ENCODE data around the gene TRDMT1.

TRDMT1 gene

DNA sequence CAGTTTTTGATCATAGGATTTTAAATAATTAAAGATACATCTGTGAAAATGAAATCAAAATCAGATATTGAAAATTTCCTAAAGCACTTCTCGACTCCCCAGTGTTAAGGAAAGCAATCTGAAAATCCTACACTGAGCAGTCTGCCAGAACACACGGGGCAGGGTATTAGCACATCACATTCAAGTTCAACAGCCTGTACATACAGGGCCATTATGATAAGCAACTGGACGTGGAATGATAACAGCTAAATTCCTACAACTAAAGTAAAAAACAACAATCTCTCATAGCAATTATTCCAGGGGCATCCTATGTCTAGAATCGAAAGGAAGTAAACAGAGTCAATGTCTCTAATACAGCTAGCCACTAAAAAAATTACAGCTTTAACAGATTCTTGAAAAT, 31.7 kb downstream of the TRDMT1 start:
- no peak for DNase-seq

DNA sequence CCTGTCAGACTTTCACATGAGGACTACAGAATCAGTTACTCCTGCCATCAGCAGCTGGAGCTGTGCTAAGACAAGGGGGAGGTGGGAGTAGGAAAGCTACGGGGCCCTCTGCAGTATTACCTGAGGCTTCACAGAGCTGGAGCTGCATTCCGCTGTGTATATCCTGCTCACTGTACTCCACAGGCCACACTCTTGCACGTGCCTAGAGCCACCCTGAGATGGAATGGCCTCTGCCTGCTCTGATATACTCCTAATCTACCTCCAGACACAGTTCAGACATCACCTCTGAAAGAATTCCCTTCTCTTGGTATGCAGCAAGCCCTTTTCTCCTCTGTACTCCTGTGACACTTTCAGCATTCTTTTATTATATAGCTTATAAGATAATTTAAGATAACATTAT, 34.8 kb downstream of the TRDMT1 start:
- no peak for DNase-seq

DNA sequence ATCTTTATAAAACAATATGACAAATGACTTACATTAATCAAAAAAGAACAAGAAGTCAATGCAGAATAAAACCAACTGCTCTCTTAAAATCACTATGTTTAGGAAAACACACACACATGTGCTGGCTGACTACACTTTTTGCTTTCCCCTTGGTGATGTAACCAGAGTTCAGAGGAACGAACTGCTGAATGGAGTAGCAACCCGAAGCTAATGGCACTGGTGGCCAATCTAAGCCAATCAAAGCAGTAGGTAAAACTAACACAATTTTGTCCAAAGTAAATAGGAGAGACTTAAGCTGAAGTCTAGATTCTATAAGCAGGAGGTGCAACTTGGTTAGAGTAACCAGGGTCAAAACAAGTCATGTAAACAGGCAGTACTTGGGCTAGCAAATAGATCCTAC, 38.6 kb downstream of the TRDMT1 start:
- DNase-seq, result no peak

DNA sequence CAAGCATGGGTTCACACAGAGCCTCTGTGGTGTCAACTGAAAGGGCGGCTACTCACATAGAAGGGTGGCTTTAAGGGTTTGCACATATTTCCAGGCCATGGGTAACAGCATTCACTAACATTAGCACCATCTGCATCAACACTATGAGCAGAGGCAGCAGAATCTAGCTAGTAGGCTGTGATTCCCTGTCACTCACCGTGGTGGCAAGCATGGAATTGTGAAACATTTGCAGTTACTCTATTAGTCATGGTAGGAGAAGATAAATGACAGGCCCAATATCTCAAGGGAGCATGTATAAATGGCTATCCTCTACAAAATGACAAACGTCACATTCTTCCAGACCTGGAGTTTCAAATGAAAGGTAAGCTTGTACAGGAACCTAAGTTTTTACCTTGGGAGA, 39.7 kb downstream of the TRDMT1 start:
- DNase-seq, result no peak

DNA sequence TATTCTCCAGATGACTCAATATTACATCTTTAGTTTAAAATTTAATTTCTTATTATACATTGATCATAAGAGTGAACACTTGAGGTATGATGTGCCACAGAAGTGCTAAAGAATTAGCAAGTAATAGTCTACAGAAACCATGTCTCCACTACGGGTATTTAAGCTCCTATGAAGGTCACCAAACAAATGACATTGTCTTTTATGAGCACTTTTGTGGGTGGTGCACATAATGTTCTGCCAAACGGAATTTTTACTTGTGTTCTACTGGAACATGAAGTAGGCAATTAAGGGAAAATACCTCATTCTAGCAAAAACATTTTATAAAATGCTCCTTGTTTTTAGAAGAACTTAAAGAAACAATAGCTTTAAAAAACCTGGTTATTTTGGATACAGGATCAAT, 44.4 kb downstream of the TRDMT1 start:
- DNase-seq, result no peak

DNA sequence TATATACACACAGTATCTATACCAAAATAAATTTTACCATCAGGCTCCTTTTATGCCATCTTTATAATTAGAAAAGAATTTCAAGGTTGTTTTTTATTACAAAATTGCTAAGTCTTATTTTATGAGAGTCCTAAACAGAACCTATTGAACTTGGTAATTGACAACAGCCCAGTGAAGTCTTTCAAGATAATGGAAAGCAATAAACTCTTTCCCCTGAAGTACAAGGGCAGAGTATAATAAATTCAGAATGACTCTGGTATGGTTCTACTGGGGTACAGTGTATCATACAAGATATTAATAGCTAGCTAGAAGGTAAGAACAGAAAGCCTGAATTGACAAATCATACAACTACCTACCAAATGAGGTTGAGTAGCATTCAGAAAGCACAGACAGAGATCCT, 45.6 kb downstream of the TRDMT1 start:
- DNase-seq, result no peak

DNA sequence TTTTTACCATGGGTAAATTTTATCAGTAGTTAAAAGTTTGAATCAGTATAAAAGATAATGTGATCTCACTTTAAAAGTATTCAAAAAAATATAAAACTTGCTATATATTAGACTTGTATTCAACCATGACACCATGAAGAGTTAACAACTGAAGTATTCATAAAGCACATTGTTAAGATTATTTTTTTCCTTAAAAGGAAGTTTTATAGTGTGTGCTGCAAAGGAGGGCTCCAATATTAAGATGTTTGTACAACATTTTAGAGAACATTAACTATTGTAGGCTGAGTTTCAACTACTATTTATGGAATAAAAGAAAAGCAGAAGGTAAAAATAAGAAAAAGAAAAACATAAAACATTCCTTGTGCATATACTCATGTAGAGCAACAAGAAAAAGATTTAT, 47.4 kb downstream of the TRDMT1 start:
- DNase-seq, result no peak

DNA sequence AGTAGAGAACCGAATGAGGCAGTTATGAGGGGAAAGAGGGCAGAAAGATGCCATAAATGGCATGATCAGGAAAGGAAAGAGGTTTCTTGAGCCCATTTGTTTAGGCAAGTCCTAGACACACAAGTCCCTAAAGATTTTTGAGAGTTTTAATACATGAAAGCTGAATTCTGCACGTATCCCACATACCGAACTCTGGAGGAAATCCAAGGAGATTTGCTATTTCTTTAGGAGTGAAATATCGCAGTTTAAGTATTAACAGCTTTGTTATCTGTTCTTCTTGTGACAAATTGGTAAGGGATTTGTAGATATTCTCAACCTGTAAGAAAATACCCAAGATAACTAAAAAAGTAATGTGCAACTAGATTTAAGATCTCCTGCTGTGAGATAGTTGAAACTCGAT, 48.2 kb downstream of the TRDMT1 start:
- DNase-seq, result no peak

DNA sequence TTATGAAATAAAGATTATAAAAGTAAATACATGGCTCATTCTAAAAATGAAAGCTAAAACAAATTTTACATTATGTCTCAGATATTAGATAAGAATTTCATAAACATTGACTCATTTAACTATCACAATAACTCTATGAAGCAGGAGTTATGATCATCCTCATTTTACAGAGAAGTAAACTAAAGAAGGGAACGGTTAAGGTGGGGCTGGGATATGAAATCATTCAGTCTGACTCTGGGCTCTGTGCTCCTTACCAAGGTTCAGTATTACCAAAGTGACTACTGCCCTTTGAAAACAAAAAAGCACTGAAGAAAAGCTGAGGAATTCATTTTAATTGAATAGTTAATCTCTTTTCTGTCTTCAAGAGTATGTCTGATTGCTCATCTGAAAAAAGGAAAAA, 49.8 kb downstream of the TRDMT1 start:
- no peak for DNase-seq

DNA sequence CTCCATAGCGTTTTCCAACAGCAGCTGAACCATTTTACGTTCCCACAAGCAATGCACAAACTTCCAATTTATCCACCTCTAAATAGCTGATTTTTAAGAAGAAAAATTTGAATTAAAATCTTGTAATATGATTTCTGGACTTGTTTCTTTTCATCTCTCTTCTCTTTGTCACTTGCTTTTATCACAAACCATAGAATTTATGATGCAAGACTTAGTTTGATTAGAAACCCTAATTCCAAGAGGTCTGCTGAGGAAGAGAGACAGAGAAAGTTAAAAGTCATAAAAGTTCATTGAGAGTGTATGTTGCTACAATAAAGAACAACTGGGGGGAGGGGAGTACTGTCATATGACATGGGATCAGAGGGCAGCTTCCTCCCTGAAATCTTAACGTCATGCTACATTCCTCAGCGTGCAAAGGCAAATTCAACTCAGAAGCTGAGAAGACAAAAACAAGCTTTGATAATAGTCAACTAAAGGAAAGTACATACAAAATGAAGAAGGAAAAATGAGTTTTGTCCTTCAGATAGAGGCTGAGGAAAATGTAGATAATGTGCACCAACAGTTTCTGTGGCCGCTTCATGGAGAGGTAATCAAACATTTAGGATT, 53.5 kb downstream of the TRDMT1 start:
- DNase-seq, result no peak

DNA sequence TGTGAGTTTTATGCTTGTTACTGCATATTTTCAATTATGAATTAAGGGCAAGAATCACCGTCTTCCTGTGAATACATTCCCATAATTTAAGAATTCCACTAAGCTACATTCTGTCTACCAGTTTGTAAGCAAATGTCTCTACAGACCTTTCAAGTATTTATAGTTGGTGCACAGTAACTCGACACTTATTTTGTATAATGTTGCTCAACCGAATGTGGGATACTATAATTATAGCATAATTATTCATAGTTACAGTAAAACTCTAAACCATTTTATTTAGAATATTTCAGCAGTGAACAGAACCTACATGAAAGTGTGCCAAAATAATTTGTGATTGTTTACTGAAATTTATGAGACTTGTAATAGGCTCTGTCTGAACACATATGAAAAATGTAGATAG, 54.6 kb downstream of the TRDMT1 start:
- DNase-seq, result no peak

DNA sequence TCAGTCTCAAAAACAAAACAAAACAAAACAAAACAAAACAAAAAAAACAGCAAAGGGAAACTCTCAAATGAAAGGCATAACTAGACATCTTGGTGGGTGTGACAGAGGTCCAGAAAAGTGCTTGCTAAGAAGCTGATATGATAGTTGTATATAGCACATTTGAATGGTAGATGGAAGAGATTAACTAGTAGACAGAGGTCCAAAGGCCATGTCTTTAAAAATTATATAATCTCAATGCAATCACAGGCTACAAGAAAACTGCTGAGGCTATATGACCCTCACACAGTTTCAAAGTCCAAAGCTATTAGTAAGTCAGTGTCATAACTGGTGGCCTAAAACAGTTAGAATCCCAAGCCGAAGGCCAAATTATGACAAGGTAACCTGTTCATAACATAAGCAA, 56.2 kb downstream of the TRDMT1 start:
- DNase-seq, result no peak

DNA sequence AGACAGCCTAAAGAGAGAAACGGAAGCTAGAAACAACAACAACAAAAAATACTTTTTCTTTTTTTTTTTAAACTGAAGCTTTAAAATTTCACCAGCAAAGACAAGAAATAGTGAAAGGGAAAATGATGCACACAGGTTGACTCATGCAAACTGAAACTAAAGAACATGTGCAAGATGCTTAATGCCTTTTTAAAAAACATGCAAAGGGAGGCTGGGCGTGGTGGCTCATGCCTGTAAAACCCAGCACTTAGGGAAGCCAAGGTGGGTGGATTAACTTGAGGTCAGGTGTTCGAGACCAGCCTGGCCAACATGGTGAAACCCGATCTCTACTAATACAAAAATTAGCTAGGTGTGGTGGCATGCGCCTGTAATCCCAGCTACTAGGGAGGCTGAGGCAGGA, 56.7 kb downstream of the TRDMT1 start:
- no peak for DNase-seq

DNA sequence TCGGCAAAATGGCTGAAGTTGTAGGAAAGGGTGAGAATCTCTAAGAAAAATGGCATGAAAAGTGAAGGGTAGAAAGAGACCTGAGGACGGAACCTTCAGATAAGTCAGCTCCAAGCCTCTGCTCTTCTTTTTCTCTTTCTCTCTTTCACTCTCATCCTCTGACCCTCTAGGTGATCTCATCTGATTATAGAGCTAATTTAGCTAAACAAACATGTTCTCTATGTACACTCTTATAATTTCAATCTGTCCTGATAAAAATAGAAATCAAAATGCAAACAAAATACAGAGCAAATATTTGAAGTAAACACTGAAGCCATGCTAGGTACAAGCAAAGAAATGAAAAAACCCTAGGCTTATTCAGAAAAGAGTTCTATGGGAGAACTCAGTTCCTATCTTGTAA, 57.4 kb downstream of the TRDMT1 start:
- DNase-seq, result no peak

DNA sequence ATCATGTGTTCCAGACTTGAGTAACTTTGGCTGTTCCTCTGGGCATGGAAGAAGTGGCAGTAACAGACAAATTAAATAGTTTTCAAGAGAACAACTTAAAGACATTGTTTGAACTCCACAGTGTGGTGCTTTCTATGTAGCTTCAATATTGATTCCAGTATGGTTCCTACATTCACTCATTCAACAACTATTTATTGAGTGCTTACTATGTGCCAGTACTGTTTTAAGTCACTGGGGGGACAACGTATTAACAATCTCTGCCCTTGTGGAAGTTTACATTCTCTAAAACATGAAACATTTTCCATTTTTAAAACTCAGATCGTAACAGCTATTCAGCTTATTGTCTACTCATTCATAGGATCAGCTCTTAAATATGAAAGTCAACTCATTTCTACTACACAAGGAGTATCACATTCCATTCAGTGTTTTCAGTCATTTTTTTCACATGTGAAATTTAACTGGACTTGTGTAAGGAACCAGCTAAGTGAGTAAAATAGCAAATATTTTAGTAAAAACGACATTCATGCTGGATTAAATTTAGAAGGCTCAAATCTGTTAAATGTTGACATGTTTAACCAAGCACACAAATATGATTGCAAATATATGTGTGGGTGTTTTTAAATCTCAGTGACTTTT, 58.3 kb downstream of the TRDMT1 start:
- DNase-seq, result no peak

DNA sequence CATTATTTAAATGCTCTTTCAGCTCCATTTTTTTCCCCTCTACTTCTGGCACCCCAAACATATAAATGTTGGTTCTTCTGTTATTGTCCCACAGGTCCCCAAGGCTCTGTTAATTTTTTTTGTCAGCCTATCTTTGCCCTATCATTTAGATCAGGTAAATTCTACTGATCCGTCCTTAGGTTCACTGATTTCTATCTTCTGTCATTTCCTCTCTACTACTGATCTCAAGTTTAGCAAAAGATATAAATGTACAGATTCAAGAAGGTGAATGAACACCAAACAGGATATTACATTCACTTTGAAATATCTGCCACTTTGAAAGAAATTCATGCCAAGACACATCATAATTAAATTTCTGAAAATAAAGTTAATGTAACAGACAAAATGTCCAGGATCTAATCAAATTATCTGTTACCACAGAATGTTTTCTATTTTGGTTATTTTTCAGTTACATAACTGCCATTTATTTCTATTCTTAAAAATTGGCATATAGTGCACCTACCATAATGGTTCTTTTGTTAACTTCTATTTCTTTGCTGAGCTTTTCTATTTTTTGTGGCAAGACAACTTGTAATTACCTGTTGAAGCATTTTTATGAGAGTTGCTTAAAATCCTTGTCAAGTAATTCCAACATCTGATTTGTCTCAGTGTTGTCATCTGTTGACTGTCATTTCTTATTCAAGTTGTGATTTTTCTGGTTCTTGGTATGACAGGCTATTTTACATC, 59.8 kb downstream of the TRDMT1 start:
- DNase-seq, result no peak

DNA sequence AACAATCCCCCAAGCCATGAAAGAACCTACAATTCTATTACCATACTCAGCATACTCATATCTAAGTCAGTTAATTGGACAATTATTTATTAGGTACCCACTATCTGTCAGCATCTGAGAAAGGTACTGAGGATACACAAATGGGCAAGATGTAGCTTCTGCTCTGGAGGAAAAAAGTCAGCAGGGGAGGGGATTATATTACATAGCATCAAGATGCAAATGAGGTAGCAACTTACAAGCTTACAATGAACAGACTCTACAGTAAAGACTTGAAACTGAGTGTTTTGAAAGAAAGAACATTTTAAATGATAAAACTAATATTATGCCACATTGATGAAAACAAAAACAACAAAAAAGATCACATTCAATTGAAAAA, 61.1 kb downstream of the TRDMT1 start:
- DNase-seq, result no peak

DNA sequence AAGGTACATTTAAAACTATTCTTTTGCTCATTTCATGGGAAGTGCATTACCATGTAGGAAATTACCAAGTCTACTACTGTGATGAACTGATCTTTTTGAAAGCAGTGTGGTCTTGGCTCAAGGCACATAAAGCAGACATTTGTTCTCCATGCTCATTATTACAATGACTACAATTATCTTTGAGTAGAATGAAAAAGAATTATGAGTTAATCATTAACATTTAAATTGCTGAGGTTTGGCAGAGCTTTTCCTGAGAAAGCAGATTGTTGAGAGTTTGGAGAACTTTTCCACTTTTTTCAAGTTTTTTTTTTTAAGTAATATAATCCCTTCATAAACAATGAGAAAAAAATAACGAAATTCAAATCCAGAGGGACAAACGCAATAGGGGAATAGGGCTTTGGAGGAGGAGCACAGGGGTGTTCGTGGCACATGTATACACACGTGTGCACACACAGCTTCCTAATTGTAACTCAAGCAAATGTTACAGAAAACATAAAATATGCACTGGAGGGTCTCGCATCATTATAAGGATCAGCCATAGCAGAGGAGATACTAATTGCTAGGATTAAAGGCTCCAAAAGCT, 62.9 kb downstream of the TRDMT1 start:
- DNase-seq, result no peak

DNA sequence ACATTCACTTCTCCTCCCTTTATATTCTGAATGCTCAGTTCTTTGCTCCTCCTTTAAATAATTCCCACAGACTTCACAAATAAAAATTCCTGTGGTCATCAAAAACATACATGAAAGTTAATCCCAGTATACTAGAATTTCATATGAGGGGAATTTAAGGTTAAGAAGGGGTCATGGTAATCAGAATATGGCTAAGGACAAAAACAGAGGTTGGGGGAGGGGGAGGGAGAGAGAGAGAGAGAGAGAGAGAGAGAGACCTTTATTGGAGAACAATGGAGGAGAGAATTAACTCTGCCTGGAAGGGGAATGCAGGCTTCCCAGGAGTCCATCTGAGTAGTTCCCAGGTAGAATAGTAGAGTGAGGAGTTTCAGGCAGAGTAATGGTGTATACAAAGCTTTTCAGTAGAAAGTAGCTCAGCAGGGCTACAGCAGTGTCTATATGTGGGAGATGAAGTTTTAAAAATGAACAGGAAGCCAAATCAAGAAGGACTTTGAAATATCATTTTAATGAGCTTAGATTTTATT, 66.7 kb downstream of the TRDMT1 start:
- DNase-seq, result no peak

DNA sequence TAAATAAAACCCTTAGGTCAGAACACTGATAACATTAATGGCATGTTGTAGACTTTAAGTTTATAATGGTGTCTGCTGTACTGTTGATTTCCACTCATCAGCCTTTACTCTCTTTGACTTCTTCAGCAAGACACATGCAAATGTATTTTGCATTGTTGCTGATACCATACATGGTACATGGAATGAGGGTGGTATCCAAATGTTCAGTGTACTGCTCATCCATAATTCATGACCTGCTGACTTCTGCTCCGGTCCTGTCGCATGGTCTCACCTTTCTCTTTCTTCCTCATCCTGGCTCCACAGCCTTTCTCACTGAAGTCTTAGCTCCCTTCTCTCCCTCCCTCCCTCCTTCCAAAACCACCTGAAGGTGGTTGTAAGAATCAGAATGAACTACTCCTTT, 67.2 kb downstream of the TRDMT1 start:
- no peak for DNase-seq

DNA sequence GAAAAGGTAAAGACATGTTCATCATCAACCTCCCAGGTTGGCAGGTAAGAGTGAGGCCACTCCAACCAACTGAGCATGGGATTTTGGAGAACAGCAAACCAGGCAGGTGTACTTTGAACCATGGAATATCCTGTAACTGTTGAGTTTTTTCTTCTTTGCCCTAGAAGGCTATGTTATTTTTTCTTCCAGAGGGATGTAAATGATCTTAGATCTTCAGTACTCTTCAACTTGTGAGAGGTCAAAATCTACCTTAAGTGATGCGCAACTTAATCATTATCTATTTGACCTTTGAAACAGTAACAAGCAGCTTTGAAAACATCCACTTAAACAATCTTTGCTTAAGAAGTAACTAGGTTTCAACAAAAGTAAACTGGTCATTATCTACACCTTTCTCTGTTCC, 71.7 kb downstream of the TRDMT1 start, which contains the start of gene CUBN:
Gene CUBN (minus strand): TSS at position 71 of the 400 bp plus-strand sequence. CDS start 46 bp downstream, at position 25.
- DNase-seq, result no peak

DNA sequence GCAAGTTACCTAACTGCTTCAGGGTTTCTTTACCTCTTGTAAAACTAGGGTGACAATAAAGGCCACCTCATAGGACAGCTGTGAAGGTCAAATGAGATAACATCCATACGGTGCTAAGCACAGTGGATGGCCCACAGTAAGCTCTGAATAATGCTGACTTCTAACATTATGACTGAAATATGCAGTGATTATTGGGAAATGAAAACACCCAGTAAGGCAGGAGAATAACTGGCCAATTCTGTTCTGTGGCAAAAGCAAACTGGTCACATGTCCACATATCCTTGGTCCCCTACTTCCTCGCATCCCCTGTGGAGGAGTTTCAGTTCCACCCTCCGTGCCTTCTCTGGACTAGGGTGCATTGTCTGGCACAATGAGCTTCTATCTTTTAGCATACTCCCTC, 73.2 kb downstream of the TRDMT1 start:
- no peak for DNase-seq

DNA sequence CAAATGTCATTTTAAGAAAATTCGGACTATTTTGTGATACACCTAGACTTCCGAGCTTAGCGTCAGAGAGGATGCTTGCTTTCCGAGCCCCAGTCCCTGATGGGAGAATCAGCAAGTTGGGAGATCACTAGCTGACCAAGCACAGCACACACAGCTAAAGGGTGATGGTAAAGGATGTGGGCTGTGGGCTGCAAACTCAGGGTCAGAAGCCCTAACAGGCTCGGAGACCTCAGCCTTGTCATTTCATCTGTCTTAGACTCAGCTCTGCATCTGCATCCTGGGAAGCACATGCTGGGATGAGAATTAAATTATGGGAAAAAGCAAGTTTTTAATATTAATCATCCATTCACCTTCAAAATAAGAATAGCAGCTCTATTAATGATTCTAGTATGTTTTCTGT, 75.1 kb downstream of the TRDMT1 start:
- DNase-seq, result no peak

Measured in NCI-H1436 treated with DMSO at 0.1 percent for 48 hours (cell line).